GM18909 (cell line): ENCODE measurements around the gene AAGAB.
"Not testable (repeated sequence)": the region's sequence is repeated elsewhere in the genome, so short reads cannot be mapped to it uniquely, and the experiment has no call there.

Source experiments
- ATAC-seq: cut with Tn5 transposase; IDR thresholded peaks from one replicate; pipeline ENCODE4 v1.9.1; 2021; ENCODE audit warnings: mild to moderate bottlenecking; ENCODE audit not compliant: unreplicated experiment, poor library complexity

Gene AAGAB

DNA sequence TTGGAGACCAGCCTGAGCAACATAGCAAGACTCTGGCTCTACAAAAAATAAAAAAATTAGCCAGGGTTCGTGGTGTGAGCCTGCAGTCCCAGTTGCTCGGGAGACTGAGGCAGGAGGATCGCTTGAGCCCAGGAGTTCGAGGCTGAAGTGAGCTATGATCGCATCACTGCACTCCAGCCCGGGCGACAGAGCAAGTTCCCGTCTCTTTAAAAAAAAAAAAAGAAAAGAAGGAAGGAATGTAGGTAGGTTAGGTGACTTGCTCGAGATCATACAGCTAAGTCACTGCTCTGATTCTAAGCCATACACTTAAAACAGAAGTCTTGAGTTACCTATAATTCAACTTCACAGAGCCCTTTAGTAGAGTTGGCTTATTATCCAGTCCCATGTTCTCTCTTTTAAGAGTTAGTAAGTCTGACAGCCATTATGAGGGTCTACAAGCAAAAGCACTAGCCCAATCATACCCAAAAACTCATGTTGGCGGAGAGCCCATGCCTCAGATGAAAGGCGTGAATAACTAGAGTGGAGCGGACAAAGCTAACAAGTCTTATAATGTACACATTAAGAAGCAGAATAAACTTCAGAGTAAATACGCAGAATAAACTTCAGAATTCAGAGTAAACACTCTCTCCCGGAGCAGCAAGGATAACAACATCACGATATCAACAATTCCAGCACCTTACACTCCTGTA lies 768 bp downstream of the AAGAB start:
- no peak for ATAC-seq

- no peak for ATAC-seq
Observed at GRCh38 chr15:67253101-67253500, 1.4 kb downstream of the AAGAB start.

DNA sequence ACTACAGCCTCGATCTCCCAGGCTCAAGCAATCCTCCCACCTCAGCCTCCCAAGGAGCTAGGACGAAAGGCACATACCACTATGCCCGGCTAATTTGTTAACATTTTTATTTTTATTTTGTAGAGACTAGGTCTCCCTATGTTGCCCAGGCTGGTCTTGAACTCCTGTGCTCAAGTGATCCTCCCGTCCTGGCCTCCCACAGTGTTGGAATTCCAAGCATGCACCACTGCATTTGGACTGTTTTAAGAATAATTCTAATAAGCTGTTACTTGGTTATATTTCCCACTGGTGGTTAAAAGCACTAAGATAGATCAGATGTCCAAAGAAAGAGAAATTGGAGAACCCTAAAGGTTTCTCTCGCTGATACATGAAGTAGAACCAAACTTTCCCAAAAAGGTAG lies 3.1 kb downstream of the AAGAB start:
- ATAC-seq = no peak

- no peak for ATAC-seq
Observed at GRCh38 chr15:67249830-67250229, 4.6 kb downstream of the AAGAB start.

DNA sequence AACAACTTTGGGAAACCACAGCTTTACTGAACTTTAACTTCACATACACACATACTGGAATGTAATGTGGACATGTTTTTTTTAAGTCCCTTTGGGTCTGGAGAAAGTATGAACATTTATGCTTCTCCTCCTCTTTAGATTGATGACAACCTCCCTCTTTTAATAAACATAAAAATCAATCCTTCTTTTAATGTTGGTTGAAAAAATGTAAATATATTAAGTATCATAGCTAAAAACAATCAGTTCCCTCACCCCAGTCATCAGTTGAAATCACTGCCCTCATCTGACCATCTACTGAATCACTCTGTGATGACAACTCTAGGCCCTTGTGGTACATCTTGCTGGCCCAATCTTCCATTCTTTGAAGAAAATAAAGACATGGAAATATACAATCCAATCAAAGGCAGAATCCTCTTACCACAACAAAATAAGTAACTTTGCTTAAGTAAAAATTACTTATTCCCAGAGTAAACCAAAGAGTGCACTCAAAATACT lies 6.4 kb downstream of the AAGAB start:
- ATAC-seq = no peak

- ATAC-seq = not testable (repeated sequence)
Observed at GRCh38 chr15:67246606-67247005, 7.9 kb downstream of the AAGAB start.

GRCh38 chr15:67244971-67245478 lies 9.4 kb downstream of the AAGAB start:
- ATAC-seq = no peak

DNA sequence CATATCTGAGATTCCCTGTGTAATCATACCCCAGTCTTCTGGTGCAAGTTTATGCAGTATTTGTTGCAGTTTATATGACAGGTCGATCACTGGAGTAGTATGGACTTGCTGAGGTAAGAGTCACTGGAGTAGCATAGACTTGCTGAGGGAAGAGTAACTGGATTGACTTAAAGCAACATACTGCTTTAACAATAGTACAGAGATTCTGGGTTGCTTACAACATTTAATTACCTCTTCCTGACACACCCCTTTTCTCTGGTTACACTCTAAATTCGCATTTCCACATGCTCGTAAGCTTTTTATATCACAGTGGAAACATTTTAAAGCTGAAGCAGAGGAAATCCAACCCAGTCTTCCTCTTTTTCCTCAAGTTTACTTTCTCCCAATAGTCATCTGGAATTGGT lies 11.8 kb downstream of the AAGAB start:
- ATAC-seq = no peak

- ATAC-seq = peak; percentile 84
Observed at GRCh38 chr15:67241132-67241855, 13.2 kb downstream of the AAGAB start.

GRCh38 chr15:67240235-67241131 lies 14.0 kb downstream of the AAGAB start:
- ATAC-seq = no peak

GRCh38 chr15:67232591-67232990 lies 21.9 kb downstream of the AAGAB start:
- ATAC-seq = no peak

- ATAC-seq = no peak
Observed at GRCh38 chr15:67230504-67230903, 24.0 kb downstream of the AAGAB start.

- ATAC-seq = no peak
Observed at GRCh38 chr15:67228286-67228685, 26.2 kb downstream of the AAGAB start.

GRCh38 chr15:67227846-67228245 lies 26.6 kb downstream of the AAGAB start:
- ATAC-seq = no peak

GRCh38 chr15:67227431-67227830 lies 27.0 kb downstream of the AAGAB start:
- no peak for ATAC-seq

- ATAC-seq = no peak
Observed at GRCh38 chr15:67225336-67225735, 29.1 kb downstream of the AAGAB start.

DNA sequence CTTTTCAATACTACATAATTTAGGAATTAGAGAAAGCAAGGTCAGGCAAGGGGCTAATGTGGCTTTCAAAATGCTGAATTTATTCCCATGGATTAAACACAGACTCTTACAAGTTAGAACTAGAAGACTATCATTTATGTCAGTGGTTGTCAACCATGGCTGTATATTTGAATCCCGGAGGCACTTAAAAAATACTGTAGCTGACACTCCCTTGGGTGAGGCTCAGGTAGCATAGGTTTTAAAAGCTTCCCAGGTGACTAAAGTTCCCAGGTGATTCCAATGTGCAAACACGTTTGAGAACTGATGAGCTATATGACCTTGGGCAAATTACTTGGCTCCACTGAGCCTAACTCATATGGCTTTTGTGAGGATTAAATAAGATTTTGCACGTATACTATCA lies 29.6 kb downstream of the AAGAB start:
- ATAC-seq = no peak

DNA sequence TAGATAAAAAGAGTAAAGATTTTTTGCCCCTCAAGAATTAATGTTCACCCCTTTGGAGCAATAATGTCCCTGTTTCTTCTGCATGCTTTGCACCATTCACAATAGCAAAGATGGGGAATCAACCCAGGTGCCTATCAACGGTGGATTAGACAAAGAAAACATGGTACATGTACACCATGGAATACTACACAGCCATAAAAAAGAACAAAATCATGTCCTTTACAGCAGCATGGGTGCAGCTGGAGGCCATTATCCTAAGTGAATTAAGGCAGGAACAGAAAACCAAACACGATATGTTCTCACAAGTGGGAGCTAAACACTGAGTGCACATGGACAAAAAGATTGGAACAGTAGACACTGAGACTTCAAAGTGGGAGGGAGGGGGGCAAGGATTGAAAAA lies 35.2 kb downstream of the AAGAB start:
- ATAC-seq = no peak

GRCh38 chr15:67218428-67218827 lies 36.0 kb downstream of the AAGAB start:
- no peak for ATAC-seq

- no peak for ATAC-seq
Observed at GRCh38 chr15:67216859-67217258, 37.6 kb downstream of the AAGAB start.

- no peak for ATAC-seq
Observed at GRCh38 chr15:67215102-67215501, 39.4 kb downstream of the AAGAB start.
